ENCODE data around the gene ACSL4.

The ACSL4 gene

GRCh38 chrX:109685656-109686078, 47.4 kb downstream of the ACSL4 start:
- no peaks in the 10 kb centered on the region for H3K4me1 ChIP-seq (ENCODE audit: control insufficient read depth, low read length)

DNA sequence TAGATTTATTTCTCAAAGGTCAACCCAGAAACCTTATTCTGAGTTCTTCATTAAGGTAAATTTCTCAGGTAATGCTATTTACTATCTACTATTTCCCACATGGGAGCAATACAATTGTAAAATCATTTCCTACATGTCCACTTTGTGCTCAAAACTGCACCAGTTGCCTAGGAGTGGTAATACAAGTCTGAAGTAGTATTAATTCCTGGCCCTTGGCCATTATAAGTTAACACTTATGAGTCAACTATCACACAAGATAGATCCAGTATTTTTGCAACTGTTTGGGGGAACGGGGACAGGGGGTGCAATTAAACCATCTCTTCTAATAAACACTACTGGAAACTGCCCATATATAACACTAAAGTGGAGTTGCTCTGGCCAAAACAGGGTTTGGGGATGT, 48.9 kb downstream of the ACSL4 start:
- Histone ChIP-seq H3K4me1 (ENCODE audit: control insufficient read depth, low read length) (no peaks in the 10 kb centered on the region), H3K9me3 (ENCODE audit: control insufficient read depth, insufficient read depth, low read length) (no peaks in the 10 kb centered on the region), H3K4me2 (ENCODE audit: low read length) (no peak overlapping the region), H3K27me3 (ENCODE audit: control insufficient read depth, low read length) (no peaks in the 10 kb centered on the region), H3K27ac (ENCODE audit: low read depth, low read length) (no peak overlapping the region), H3K36me3 (ENCODE audit: control insufficient read depth, low read length) (peaks cover 44% of the 10 kb centered on the region), H3F3A (ENCODE audit: control insufficient read depth, insufficient read depth) (no peaks in the 10 kb centered on the region), H3K9me2 (replicated peaks; ENCODE audit: control insufficient read depth, low read length) (no peaks in the 10 kb centered on the region), H3K79me2 (ENCODE audit: control insufficient read depth, low read length) (peaks cover 16% of the 10 kb centered on the region), H4K20me1 (ENCODE audit: control insufficient read depth, insufficient read depth, low read depth, low read length) (no peaks in the 10 kb centered on the region), H3K4me3 (ENCODE audit: low read length) (no peak overlapping the region)
- no peak for TF ChIP-seq EZH2phosphoT487 (IDR thresholded peaks at IDR 0.05; ENCODE audit: borderline replicate concordance, low read length)
- TF ChIP-seq CTCF (IDR thresholded peaks at IDR 0.05; ENCODE audit: low read depth, low read length, poor library complexity, severe bottlenecking) = no peak

More at GRCh38 chrX:109685656-109686078, 47.4 kb downstream of the ACSL4 start:
- TF ChIP-seq CTCF (IDR thresholded peaks at IDR 0.05; ENCODE audit: low read depth, low read length, poor library complexity, severe bottlenecking) = no peak
- no peak for TF ChIP-seq EZH2phosphoT487 (IDR thresholded peaks at IDR 0.05; ENCODE audit: borderline replicate concordance, low read length)
- Histone ChIP-seq H3K9me2 (replicated peaks; ENCODE audit: control insufficient read depth, low read length) (no peaks in the 10 kb centered on the region), H3K79me2 (ENCODE audit: control insufficient read depth, low read length) (peaks cover 25% of the 10 kb centered on the region), H3K4me3 (ENCODE audit: low read length) (no peak overlapping the region), H3K36me3 (ENCODE audit: control insufficient read depth, low read length) (peaks cover 38% of the 10 kb centered on the region), H4K20me1 (ENCODE audit: control insufficient read depth, insufficient read depth, low read depth, low read length) (no peaks in the 10 kb centered on the region), H3K27me3 (ENCODE audit: control insufficient read depth, low read length) (no peaks in the 10 kb centered on the region), H3K4me2 (ENCODE audit: low read length) (no peak overlapping the region), H3F3A (ENCODE audit: control insufficient read depth, insufficient read depth) (no peaks in the 10 kb centered on the region), H3K9me3 (ENCODE audit: control insufficient read depth, insufficient read depth, low read length) (no peaks in the 10 kb centered on the region), H3K27ac (ENCODE audit: low read depth, low read length) (no peak overlapping the region)

- H3K79me2 ChIP-seq (ENCODE audit: control insufficient read depth, low read length) = peaks cover 10% of the 10 kb centered on the region
- no peaks in the 10 kb centered on the region for H4K20me1 ChIP-seq (ENCODE audit: control insufficient read depth, insufficient read depth, low read depth, low read length)
- H3K9me2 ChIP-seq (replicated peaks; ENCODE audit: control insufficient read depth, low read length) = no peaks in the 10 kb centered on the region
- H3K4me3 ChIP-seq (ENCODE audit: low read length) = no peak overlapping the region
- H3F3A ChIP-seq (ENCODE audit: control insufficient read depth, insufficient read depth) = no peaks in the 10 kb centered on the region
- no peak overlapping the region for H3K27ac ChIP-seq (ENCODE audit: low read depth, low read length)
- TF ChIP-seq EZH2phosphoT487 (IDR thresholded peaks at IDR 0.05; ENCODE audit: borderline replicate concordance, low read length) (no peak), CTCF (IDR thresholded peaks at IDR 0.05; ENCODE audit: low read depth, low read length, poor library complexity, severe bottlenecking) (no peak)
- no peak overlapping the region for H3K4me2 ChIP-seq (ENCODE audit: low read length)
- no peaks in the 10 kb centered on the region for H3K4me1 ChIP-seq (ENCODE audit: control insufficient read depth, low read length)
- H3K9me3 ChIP-seq (ENCODE audit: control insufficient read depth, insufficient read depth, low read length) = no peaks in the 10 kb centered on the region
- H3K27me3 ChIP-seq (ENCODE audit: control insufficient read depth, low read length) = no peaks in the 10 kb centered on the region
- H3K36me3 ChIP-seq (ENCODE audit: control insufficient read depth, low read length) = peaks cover 59% of the 10 kb centered on the region
These were observed 51.5 kb downstream of the ACSL4 start for GRCh38 chrX:109681475-109682081.

Measured in DOHH2 (cell line).